GM12892 (cell line): ENCODE results near the gene NDST4.

ENCODE experiments used
- DNase-seq: peaks from one replicate; pipeline ENCODE4 v3.0.0; 2011; ENCODE audit not compliant: insufficient read length
- FAIRE-seq: peaks from 2 replicates; lab custom pipeline; 2011; peaks lifted over from hg19 to GRCh38; lab: Jason Lieb, UNC
- POLR2A ChIP-seq: IDR thresholded peaks from 2 replicates; pipeline ENCODE4 v1.6.1; 2011; ENCODE audit warnings: low read depth, low read length, control low read depth
- POLR2AphosphoS5 ChIP-seq: IDR thresholded peaks from 2 replicates; pipeline ENCODE4 v1.6.1; 2011; ENCODE audit warnings: low read depth, low read length, control low read depth
- TAF1 ChIP-seq: IDR thresholded peaks from 2 replicates; pipeline ENCODE4 v1.6.1; 2011; ENCODE audit warnings: low read depth, mild to moderate bottlenecking, control low read depth, low read length, borderline replicate concordance

NDST4 gene

GRCh38 chr4:114924311-114924710 is 189.1 kb downstream of the NDST4 start:
- TF ChIP-seq TAF1 (no peak), POLR2AphosphoS5 (no peak), POLR2A (no peak)
- DNase-seq = no peak
- FAIRE-seq = no peak

- DNase-seq (no peak), FAIRE-seq (no peak)
- TF ChIP-seq TAF1 = no peak
- TF ChIP-seq POLR2A = no peak
- TF ChIP-seq POLR2AphosphoS5 = no peak
Measured at GRCh38 chr4:114922592-114922933, 190.9 kb downstream of the NDST4 start.

GRCh38 chr4:114921790-114922591 is 191.4 kb downstream of the NDST4 start:
- TF ChIP-seq POLR2AphosphoS5 (no peak), TAF1 (no peak), POLR2A (no peak)
- DNase-seq (no peak), FAIRE-seq (no peak)

- DNase-seq = no peak
- FAIRE-seq = no peak
- TF ChIP-seq TAF1 (no peak), POLR2A (no peak), POLR2AphosphoS5 (no peak)
Measured at GRCh38 chr4:114921191-114921590, 192.2 kb downstream of the NDST4 start.

GRCh38 chr4:114911111-114911510 is 202.3 kb downstream of the NDST4 start:
- TF ChIP-seq TAF1 (no peak), POLR2AphosphoS5 (no peak), POLR2A (no peak)
- DNase-seq (no peak), FAIRE-seq (no peak)

GRCh38 chr4:114907568-114907967 is 205.9 kb downstream of the NDST4 start:
- TF ChIP-seq POLR2A = no peak
- TF ChIP-seq TAF1 = no peak
- TF ChIP-seq POLR2AphosphoS5 = no peak
- DNase-seq = no peak
- no peak for FAIRE-seq

- no peak for FAIRE-seq
- no peak for DNase-seq
- TF ChIP-seq TAF1 (no peak), POLR2AphosphoS5 (no peak)
Measured at GRCh38 chr4:114905017-114905416, 208.4 kb downstream of the NDST4 start.

GRCh38 chr4:114900934-114901333 is 212.5 kb downstream of the NDST4 start:
- TF ChIP-seq TAF1 = no peak
- no peak for TF ChIP-seq POLR2AphosphoS5
- TF ChIP-seq POLR2A = no peak
- DNase-seq = no peak
- FAIRE-seq = no peak

GRCh38 chr4:114890773-114891172 is 222.6 kb downstream of the NDST4 start:
- TF ChIP-seq POLR2A (no peak), TAF1 (no peak), POLR2AphosphoS5 (no peak)
- FAIRE-seq (no peak), DNase-seq (no peak)

GRCh38 chr4:114886761-114887160 is 226.7 kb downstream of the NDST4 start:
- DNase-seq = no peak
- no peak for FAIRE-seq
- TF ChIP-seq POLR2AphosphoS5 = no peak
- no peak for TF ChIP-seq TAF1
- no peak for TF ChIP-seq POLR2A

GRCh38 chr4:114883641-114884040 is 229.8 kb downstream of the NDST4 start:
- TF ChIP-seq POLR2A = no peak
- no peak for TF ChIP-seq POLR2AphosphoS5
- no peak for TF ChIP-seq TAF1
- no peak for DNase-seq
- FAIRE-seq = no peak

GRCh38 chr4:114879916-114880669 is 233.3 kb downstream of the NDST4 start:
- no peak for TF ChIP-seq POLR2AphosphoS5
- no peak for DNase-seq
- no peak for FAIRE-seq
